SK-N-SH treated with all-trans-retinoic acid at 6 μM for 48 hours (cell line): ENCODE data around the gene C1orf198.

ENCODE experiments used
- GLIS3 ChIP-seq: fragments of 250-450 bp; sonication (Bioruptor Pico); IDR thresholded peaks from 2 replicates; pipeline ENCODE4 v1.5.0; 2020; ENCODE audit warnings: mild to moderate bottlenecking, moderate library complexity
- ZC3H10 ChIP-seq: fragments of 250-450 bp; sonication (Bioruptor Pico); IDR thresholded peaks from 2 replicates; pipeline ENCODE4 v1.5.1; 2021; ENCODE audit warnings: mild to moderate bottlenecking, moderate library complexity
- ZFP3 ChIP-seq: fragments of 250-450 bp; sonication (Bioruptor Pico); IDR thresholded peaks from 2 replicates; pipeline ENCODE4 v1.5.0; 2020; ENCODE audit warnings: mild to moderate bottlenecking, moderate library complexity
- TF ChIP-seq, protein P1 (sequence below): fragments of 250-450 bp; sonication (Bioruptor Pico); IDR thresholded peaks from 2 replicates; pipeline ENCODE4 v1.5.1; 2020; ENCODE audit warnings: low read depth, mild to moderate bottlenecking, moderate library complexity

DNA sequence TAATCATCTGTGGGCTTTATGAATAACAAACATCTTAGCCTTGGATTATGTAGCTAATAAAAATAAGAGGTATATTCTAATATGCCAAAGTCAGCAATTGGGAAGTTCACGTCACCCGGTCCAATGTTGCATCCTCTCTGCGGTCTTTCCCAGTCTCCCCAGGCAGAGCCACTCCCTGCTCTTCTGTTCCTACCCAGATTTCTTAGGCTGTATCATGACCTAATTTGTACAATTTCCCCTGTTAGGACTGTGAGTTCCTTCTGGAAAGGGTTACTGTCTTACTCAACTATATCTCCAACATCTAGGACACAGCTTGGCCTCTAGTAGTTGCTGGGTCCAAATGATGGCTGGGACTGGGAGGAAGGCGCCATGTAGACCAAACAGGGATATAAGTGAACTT lies 29.8 kb upstream of the C1orf198 start:
- TF ChIP-seq, protein P1, sequence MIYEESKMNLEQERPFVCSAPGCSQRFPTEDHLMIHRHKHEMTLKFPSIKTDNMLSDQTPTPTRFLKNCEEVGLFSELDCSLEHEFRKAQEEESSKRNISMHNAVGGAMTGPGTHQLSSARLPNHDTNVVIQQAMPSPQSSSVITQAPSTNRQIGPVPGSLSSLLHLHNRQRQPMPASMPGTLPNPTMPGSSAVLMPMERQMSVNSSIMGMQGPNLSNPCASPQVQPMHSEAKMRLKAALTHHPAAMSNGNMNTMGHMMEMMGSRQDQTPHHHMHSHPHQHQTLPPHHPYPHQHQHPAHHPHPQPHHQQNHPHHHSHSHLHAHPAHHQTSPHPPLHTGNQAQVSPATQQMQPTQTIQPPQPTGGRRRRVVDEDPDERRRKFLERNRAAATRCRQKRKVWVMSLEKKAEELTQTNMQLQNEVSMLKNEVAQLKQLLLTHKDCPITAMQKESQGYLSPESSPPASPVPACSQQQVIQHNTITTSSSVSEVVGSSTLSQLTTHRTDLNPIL (CRISPR knock-in tag) = no peak
- TF ChIP-seq ZFP3 (CRISPR knock-in tag) = no peak
- no peak for TF ChIP-seq ZC3H10
- no peak for TF ChIP-seq GLIS3 (CRISPR knock-in tag)
